IMR-90 (cell line): ENCODE results near the gene PLXNB3.

ENCODE experiments used
- BHLHE40 ChIP-seq: fragments of 150-350 bp; IDR thresholded peaks from 2 replicates; pipeline ENCODE4 v1.6.1; 2016; ENCODE audit warnings: mild to moderate bottlenecking, low read depth, low read length
- CEBPB ChIP-seq: IDR thresholded peaks from 2 replicates; pipeline ENCODE4 v1.6.1; 2012; ENCODE audit warnings: low read depth, low read length, improper control_type of control experiment
- CHD1 ChIP-seq: IDR thresholded peaks from 2 replicates; pipeline ENCODE4 v1.6.1; 2012; ENCODE audit warnings: low read depth, low read length, improper control_type of control experiment
- FOS ChIP-seq: fragments of 150-350 bp; IDR thresholded peaks from 2 replicates; pipeline ENCODE4 v1.6.1; 2016; ENCODE audit warnings: low read depth, low read length
- MAFK ChIP-seq: IDR thresholded peaks from 2 replicates; pipeline ENCODE4 v1.6.1; 2012; ENCODE audit warnings: low read depth, low read length, improper control_type of control experiment
- MXI1 ChIP-seq: IDR thresholded peaks from 2 replicates; pipeline ENCODE4 v1.6.1; 2012; ENCODE audit warnings: low read depth, mild to moderate bottlenecking, low read length, moderate library complexity, borderline replicate concordance
- POLR2A ChIP-seq: IDR thresholded peaks from 2 replicates; pipeline ENCODE4 v1.6.1; 2012; ENCODE audit warnings: mild to moderate bottlenecking, low read depth, low read length
- RAD21 ChIP-seq: IDR thresholded peaks from 2 replicates; pipeline ENCODE4 v1.6.1; 2012; ENCODE audit warnings: low read length, improper control_type of control experiment
- RFX5 ChIP-seq: IDR thresholded peaks from 2 replicates; pipeline ENCODE4 v1.8.0; 2012; ENCODE audit warnings: low read depth, mild to moderate bottlenecking, low read length, moderate library complexity
- TF ChIP-seq, protein P1 (sequence below): conservative IDR thresholded peaks from 2 replicates; pipeline ENCODE4 v1.5.1; 2012; ENCODE audit warnings: mild to moderate bottlenecking, low read depth, low read length, improper control_type of control experiment

GRCh38 chrX:153746359-153746758, 17.7 kb upstream of the PLXNB3 start:
- TF ChIP-seq, protein P1, sequence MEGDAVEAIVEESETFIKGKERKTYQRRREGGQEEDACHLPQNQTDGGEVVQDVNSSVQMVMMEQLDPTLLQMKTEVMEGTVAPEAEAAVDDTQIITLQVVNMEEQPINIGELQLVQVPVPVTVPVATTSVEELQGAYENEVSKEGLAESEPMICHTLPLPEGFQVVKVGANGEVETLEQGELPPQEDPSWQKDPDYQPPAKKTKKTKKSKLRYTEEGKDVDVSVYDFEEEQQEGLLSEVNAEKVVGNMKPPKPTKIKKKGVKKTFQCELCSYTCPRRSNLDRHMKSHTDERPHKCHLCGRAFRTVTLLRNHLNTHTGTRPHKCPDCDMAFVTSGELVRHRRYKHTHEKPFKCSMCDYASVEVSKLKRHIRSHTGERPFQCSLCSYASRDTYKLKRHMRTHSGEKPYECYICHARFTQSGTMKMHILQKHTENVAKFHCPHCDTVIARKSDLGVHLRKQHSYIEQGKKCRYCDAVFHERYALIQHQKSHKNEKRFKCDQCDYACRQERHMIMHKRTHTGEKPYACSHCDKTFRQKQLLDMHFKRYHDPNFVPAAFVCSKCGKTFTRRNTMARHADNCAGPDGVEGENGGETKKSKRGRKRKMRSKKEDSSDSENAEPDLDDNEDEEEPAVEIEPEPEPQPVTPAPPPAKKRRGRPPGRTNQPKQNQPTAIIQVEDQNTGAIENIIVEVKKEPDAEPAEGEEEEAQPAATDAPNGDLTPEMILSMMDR = no peak
- TF ChIP-seq POLR2A (no peak), MAFK (no peak), CHD1 (no peak), CEBPB (no peak), RAD21 (no peak), MXI1 (no peak), RFX5 (no peak), BHLHE40 (no peak), FOS (no peak)
